Measurements from ENCODE around the gene RBM15. TPM values are rescaled to one million over a fixed set of nuclear protein-coding genes. Genes with fewer than 3 reads are reported as not detected.

RBM15 gene
- total and polyA plus RNA-seq, 2 experiments from 2014 or later = 20.8 to 84.0 TPM

GRCh38 chr1:110292031-110292741 lies 47.0 kb upstream of the RBM15 start (continued):
- TF ChIP-seq ZNF114 (CRISPR knock-in tag; IDR thresholded peaks at IDR 0.05) = no peak
- TF ChIP-seq, protein P1, sequence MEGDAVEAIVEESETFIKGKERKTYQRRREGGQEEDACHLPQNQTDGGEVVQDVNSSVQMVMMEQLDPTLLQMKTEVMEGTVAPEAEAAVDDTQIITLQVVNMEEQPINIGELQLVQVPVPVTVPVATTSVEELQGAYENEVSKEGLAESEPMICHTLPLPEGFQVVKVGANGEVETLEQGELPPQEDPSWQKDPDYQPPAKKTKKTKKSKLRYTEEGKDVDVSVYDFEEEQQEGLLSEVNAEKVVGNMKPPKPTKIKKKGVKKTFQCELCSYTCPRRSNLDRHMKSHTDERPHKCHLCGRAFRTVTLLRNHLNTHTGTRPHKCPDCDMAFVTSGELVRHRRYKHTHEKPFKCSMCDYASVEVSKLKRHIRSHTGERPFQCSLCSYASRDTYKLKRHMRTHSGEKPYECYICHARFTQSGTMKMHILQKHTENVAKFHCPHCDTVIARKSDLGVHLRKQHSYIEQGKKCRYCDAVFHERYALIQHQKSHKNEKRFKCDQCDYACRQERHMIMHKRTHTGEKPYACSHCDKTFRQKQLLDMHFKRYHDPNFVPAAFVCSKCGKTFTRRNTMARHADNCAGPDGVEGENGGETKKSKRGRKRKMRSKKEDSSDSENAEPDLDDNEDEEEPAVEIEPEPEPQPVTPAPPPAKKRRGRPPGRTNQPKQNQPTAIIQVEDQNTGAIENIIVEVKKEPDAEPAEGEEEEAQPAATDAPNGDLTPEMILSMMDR (conservative IDR thresholded peaks at IDR 0.05; ENCODE audit: low read depth in 2 of 2) = no peak

GRCh38 chr1:110293601-110294104 lies 45.5 kb upstream of the RBM15 start:
- no peak overlapping the region for H3K4me3 ChIP-seq
- no peaks in the 10 kb centered on the region for H3F3A ChIP-seq (replicated peaks; ENCODE audit: low read depth)
- peaks cover 16% of the 10 kb centered on the region for H3K4me1 Mint-ChIP-seq
- H3K27ac ChIP-seq (ENCODE audit: low read depth) = no peak overlapping the region
- H3K4me1 ChIP-seq (ENCODE audit: insufficient read depth) = 0 out of 2 replicates have a peak, but pooled peaks cover 3% of the 10 kb centered on the region
- H2AFZ ChIP-seq = no peak overlapping the region
- no peaks in the 10 kb centered on the region for H3K36me3 Mint-ChIP-seq (ENCODE audit: low read depth)
- H3K27me3 Mint-ChIP-seq (ENCODE audit: insufficient read depth, low read depth, poor library complexity) = peaks cover 3% of the 10 kb centered on the region
- no peak overlapping the region for H3K4me2 ChIP-seq
- no peaks in the 10 kb centered on the region for H3K9me2 ChIP-seq (ENCODE audit: insufficient read depth)
- TF ChIP-seq CREB1 (CRISPR knock-in tag; IDR thresholded peaks at IDR 0.05; ENCODE audit: low read depth) = no peak
- no peak for TF ChIP-seq EZH2 (IDR thresholded peaks at IDR 0.05; ENCODE audit: low read depth, unreplicated experiment)
- no peak for TF ChIP-seq EZH2phosphoT487 (IDR thresholded peaks at IDR 0.05; ENCODE audit: unreplicated experiment)
- no peak for TF ChIP-seq ZNF462 (CRISPR knock-in tag; IDR thresholded peaks at IDR 0.05)
- no peak for TF ChIP-seq JUNB (IDR thresholded peaks at IDR 0.05; ENCODE audit: unreplicated experiment)
- TF ChIP-seq ZNF114 (CRISPR knock-in tag; IDR thresholded peaks at IDR 0.05) = no peak
- no peak for TF ChIP-seq REST (IDR thresholded peaks at IDR 0.05; ENCODE audit: unreplicated experiment)
- TF ChIP-seq POLR2AphosphoS5 (IDR thresholded peaks at IDR 0.05; ENCODE audit: low read depth) = no peak
- TF ChIP-seq, protein P2, sequence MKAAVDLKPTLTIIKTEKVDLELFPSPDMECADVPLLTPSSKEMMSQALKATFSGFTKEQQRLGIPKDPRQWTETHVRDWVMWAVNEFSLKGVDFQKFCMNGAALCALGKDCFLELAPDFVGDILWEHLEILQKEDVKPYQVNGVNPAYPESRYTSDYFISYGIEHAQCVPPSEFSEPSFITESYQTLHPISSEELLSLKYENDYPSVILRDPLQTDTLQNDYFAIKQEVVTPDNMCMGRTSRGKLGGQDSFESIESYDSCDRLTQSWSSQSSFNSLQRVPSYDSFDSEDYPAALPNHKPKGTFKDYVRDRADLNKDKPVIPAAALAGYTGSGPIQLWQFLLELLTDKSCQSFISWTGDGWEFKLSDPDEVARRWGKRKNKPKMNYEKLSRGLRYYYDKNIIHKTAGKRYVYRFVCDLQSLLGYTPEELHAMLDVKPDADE (IDR thresholded peaks at IDR 0.05) = no peak
- no peak for TF ChIP-seq STAT1 (IDR thresholded peaks at IDR 0.05; ENCODE audit: unreplicated experiment)
- no peak overlapping the region for H3K4me3 Mint-ChIP-seq
- H3K9me3 Mint-ChIP-seq = no peaks in the 10 kb centered on the region
- DNase-seq (ENCODE audit: low spot score) (no peak), ATAC-seq (no peak)
- H4K20me1 ChIP-seq (replicated peaks; ENCODE audit: insufficient read depth) = no peaks in the 10 kb centered on the region
- H3K36me3 ChIP-seq (ENCODE audit: insufficient read depth) = no peaks in the 10 kb centered on the region
- no peak overlapping the region for H3K27ac Mint-ChIP-seq
- H3K27me3 ChIP-seq (ENCODE audit: insufficient read depth) = no peaks in the 10 kb centered on the region
- H3K79me2 ChIP-seq (replicated peaks; ENCODE audit: insufficient read depth) = no peaks in the 10 kb centered on the region
